ENCODE results near the gene CHP1. TPM values are rescaled to one million over a fixed set of nuclear protein-coding genes. Genes with fewer than 3 reads are reported as not detected.

The CHP1 gene
- total RNA-seq, 1 experiment from 2014 or later: 101 TPM

GRCh38 chr15:41262571-41262970 is 31.5 kb downstream of the CHP1 start:
- no peak overlapping the region for H3K4me3 ChIP-seq (replicated peaks in 1 of 2; ENCODE audit: low read depth in 1 of 2, low read length in 2 of 2)
- intact Hi-C loops (cut with micrococcal nuclease): no loop called here
- no peak overlapping the region for H3K9ac ChIP-seq (ENCODE audit: low read length)
- ATAC-seq (no peak), DNase-seq (ENCODE audit: low read depth, low spot score) (no peak)
- no peaks in the 10 kb centered on the region for H3K79me2 ChIP-seq (ENCODE audit: insufficient read depth, low read length)
- ChIA-PET RAD21 (ENCODE audit: low non-redundant PET in 1 of 2, low total read pairs in 2 of 2, uncharacterized antibody in 2 of 2, unreplicated experiment in 2 of 2) (no interaction called here), CTCF (no interaction called here), POLR2A (no interaction called here)
- H2AFZ ChIP-seq (ENCODE audit: low read depth, low read length, poor library complexity, severe bottlenecking): no peak overlapping the region
- H3K4me1 ChIP-seq (ENCODE audit: control insufficient read depth in 1 of 2, insufficient read depth in 2 of 2, low read length in 2 of 2): peaks cover 7 to 18% of the 10 kb centered on the region in 2 experiments
- no peak for TF ChIP-seq ZFX (IDR thresholded peaks at IDR 0.05)
- no peak for TF ChIP-seq CEBPB (IDR thresholded peaks at IDR 0.05; ENCODE audit: low read depth)
- no peak for TF ChIP-seq POLR2AphosphoS5 (IDR thresholded peaks at IDR 0.05; ENCODE audit: low read depth, low read length)
- TF ChIP-seq YY1 (IDR thresholded peaks at IDR 0.05; ENCODE audit: extremely low read depth, insufficient replicate concordance, low read depth, low read length): no peak
- no peak for TF ChIP-seq ELF1 (IDR thresholded peaks at IDR 0.05; ENCODE audit: borderline replicate concordance, low read depth)
- TF ChIP-seq SRF (IDR thresholded peaks at IDR 0.05; ENCODE audit: low read depth): no peak
- TF ChIP-seq, protein P1, sequence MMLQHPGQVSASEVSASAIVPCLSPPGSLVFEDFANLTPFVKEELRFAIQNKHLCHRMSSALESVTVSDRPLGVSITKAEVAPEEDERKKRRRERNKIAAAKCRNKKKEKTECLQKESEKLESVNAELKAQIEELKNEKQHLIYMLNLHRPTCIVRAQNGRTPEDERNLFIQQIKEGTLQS (IDR thresholded peaks at IDR 0.05): no peak
- TF ChIP-seq ZNF274 (IDR thresholded peaks at IDR 0.05; ENCODE audit: low read depth, low read length): no peak
- BruUV-seq (replicated peaks): no TSS peak
- H3K4me2 ChIP-seq (ENCODE audit: low read length): no peak overlapping the region
- H4K20me1 ChIP-seq (ENCODE audit: insufficient read depth): no peaks in the 10 kb centered on the region
- H3K27me3 ChIP-seq (ENCODE audit: insufficient read depth, low read length): no peaks in the 10 kb centered on the region
- H3K27ac ChIP-seq (ENCODE audit: low read depth, low read length): no peak overlapping the region
- peaks cover 14 to 18% of the 10 kb centered on the region in 2 experiments for H3K36me3 ChIP-seq (ENCODE audit: control insufficient read depth in 1 of 2, insufficient read depth in 2 of 2, low read length in 2 of 2)
- H3K9me2 ChIP-seq (ENCODE audit: insufficient read depth): no peaks in the 10 kb centered on the region
- no peaks in the 10 kb centered on the region for H3K9me3 ChIP-seq (ENCODE audit: control insufficient read depth in 1 of 2, insufficient read depth in 1 of 2, low read depth in 1 of 2, low read length in 2 of 2)

DNA sequence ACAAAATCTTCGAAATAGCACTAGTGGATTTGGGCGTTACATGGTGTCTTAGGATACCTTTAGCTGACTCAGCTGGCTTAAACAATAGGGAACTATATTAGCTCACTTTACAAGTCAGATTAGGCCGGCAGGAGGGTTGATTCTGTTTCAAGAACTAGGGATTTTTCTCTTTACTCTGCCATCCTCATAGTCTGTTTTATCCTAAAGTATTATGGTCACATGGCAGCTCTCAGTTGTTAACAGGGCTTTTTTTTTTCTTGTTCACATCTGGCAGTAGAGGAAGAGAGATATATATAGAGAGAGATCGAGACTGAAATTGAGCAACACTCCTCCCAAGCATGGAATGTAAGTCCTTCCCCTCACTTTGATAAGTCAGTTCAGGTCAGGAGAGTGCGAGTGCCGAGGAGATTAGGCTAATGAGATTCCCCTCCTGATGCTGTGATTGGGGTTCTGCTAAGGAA is 32.9 kb downstream of the CHP1 start:
- H2AFZ ChIP-seq (ENCODE audit: low read depth, low read length, poor library complexity, severe bottlenecking): no peak overlapping the region
- TF ChIP-seq ZBTB33 (IDR thresholded peaks at IDR 0.05; ENCODE audit: extremely low read depth, insufficient replicate concordance, low read length): no peak
- no peak for TF ChIP-seq RAD21 (IDR thresholded peaks at IDR 0.05; ENCODE audit: low read depth)
- TF ChIP-seq ZFX (IDR thresholded peaks at IDR 0.05): no peak
- TF ChIP-seq POLR2AphosphoS5 (IDR thresholded peaks at IDR 0.05; ENCODE audit: low read depth, low read length): no peak
- no peak for TF ChIP-seq TCF7L2 (IDR thresholded peaks at IDR 0.05; ENCODE audit: borderline replicate concordance, extremely low read depth, insufficient read depth, insufficient read length)
- TF ChIP-seq MAX (IDR thresholded peaks at IDR 0.05): no peak
- TF ChIP-seq ZNF274 (IDR thresholded peaks at IDR 0.05; ENCODE audit: low read depth, low read length): no peak
- TF ChIP-seq, protein P2, sequence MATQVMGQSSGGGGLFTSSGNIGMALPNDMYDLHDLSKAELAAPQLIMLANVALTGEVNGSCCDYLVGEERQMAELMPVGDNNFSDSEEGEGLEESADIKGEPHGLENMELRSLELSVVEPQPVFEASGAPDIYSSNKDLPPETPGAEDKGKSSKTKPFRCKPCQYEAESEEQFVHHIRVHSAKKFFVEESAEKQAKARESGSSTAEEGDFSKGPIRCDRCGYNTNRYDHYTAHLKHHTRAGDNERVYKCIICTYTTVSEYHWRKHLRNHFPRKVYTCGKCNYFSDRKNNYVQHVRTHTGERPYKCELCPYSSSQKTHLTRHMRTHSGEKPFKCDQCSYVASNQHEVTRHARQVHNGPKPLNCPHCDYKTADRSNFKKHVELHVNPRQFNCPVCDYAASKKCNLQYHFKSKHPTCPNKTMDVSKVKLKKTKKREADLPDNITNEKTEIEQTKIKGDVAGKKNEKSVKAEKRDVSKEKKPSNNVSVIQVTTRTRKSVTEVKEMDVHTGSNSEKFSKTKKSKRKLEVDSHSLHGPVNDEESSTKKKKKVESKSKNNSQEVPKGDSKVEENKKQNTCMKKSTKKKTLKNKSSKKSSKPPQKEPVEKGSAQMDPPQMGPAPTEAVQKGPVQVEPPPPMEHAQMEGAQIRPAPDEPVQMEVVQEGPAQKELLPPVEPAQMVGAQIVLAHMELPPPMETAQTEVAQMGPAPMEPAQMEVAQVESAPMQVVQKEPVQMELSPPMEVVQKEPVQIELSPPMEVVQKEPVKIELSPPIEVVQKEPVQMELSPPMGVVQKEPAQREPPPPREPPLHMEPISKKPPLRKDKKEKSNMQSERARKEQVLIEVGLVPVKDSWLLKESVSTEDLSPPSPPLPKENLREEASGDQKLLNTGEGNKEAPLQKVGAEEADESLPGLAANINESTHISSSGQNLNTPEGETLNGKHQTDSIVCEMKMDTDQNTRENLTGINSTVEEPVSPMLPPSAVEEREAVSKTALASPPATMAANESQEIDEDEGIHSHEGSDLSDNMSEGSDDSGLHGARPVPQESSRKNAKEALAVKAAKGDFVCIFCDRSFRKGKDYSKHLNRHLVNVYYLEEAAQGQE (IDR thresholded peaks at IDR 0.05; ENCODE audit: low read depth): no peak
- no peak for TF ChIP-seq FOSL1 (IDR thresholded peaks at IDR 0.05; ENCODE audit: low read depth)

More for the DNA sequence above, 32.9 kb downstream of the CHP1 start:
- peaks cover 7 to 14% of the 10 kb centered on the region in 2 experiments for H3K4me1 ChIP-seq (ENCODE audit: control insufficient read depth in 1 of 2, insufficient read depth in 2 of 2, low read length in 2 of 2)
- H3K79me2 ChIP-seq (ENCODE audit: insufficient read depth, low read length): no peaks in the 10 kb centered on the region
- H4K20me1 ChIP-seq (ENCODE audit: insufficient read depth): no peaks in the 10 kb centered on the region
- no peaks in the 10 kb centered on the region for H3K27me3 ChIP-seq (ENCODE audit: insufficient read depth, low read length)
- DNase-seq (ENCODE audit: low read depth, low spot score): no peak
- H3K4me2 ChIP-seq (ENCODE audit: low read length): no peak overlapping the region
- H3K27ac ChIP-seq (ENCODE audit: low read depth, low read length): no peak overlapping the region
- no peak for ATAC-seq
- POLR2A ChIA-PET: no interaction called here
- no peak overlapping the region for H3K9ac ChIP-seq (ENCODE audit: low read length)
- H3K4me3 ChIP-seq (replicated peaks in 1 of 2; ENCODE audit: low read depth in 1 of 2, low read length in 2 of 2): no peak overlapping the region
- intact Hi-C loops (cut with micrococcal nuclease): no loop called here
- peaks cover 13 to 14% of the 10 kb centered on the region in 2 experiments for H3K36me3 ChIP-seq (ENCODE audit: control insufficient read depth in 1 of 2, insufficient read depth in 2 of 2, low read length in 2 of 2)
- H3K9me3 ChIP-seq (ENCODE audit: control insufficient read depth in 1 of 2, insufficient read depth in 1 of 2, low read depth in 1 of 2, low read length in 2 of 2): no peaks in the 10 kb centered on the region
- RAD21 ChIA-PET (ENCODE audit: low non-redundant PET in 1 of 2, low total read pairs in 2 of 2, uncharacterized antibody in 2 of 2, unreplicated experiment in 2 of 2): no interaction called here
- BruUV-seq (replicated peaks): no TSS peak
- CTCF ChIA-PET: no interaction called here
- H3K9me2 ChIP-seq (ENCODE audit: insufficient read depth): no peaks in the 10 kb centered on the region

All from HCT116 (cell line).